Measurements from ENCODE around the gene SNX27. TPM values are rescaled to one million over a fixed set of nuclear protein-coding genes. Genes with fewer than 3 reads are reported as not detected.

SNX27 gene
- total and polyA plus RNA-seq, 2 donors (not counting 1 experiment from before 2014, with no cell fraction given): 13.5 to 45.6 TPM

GRCh38 chr1:151613282-151613780, 1.5 kb downstream of the SNX27 start:
- POLR2A ChIA-PET: no interaction called here
- Histone ChIP-seq H4K20me1 (ENCODE audit: control insufficient read depth, insufficient read depth, low read length, poor library complexity, severe bottlenecking) (no peaks in the 10 kb centered on the region), H3K27ac (ENCODE audit: low read length in 2 of 2) (no peak overlapping the region), H2AFZ (ENCODE audit: insufficient read depth, low read depth, low read length, poor library complexity, severe bottlenecking) (peak overlapping the region; percentile 95), H3K4me3 (ENCODE audit: control extremely low read depth in 1 of 5, extremely low read depth in 1 of 5, insufficient read depth in 1 of 5, low read depth in 2 of 5, low read length in 4 of 5) (peak overlapping the region in 4 of 5 experiments; percentile 52 to 94 (median 84)), H3K9me3 (ENCODE audit: control extremely low read depth in 1 of 3, control insufficient read depth in 2 of 3, insufficient read depth in 1 of 3, low read length in 2 of 3) (no peaks in the 10 kb centered on the region), H3K4me2 (replicated peaks; ENCODE audit: low read depth, low read length, poor library complexity, severe bottlenecking) (peak overlapping the region; percentile 99), H3K9ac (ENCODE audit: low read length) (no peak overlapping the region), H3K79me2 (ENCODE audit: control insufficient read depth, insufficient read depth, low read length) (peaks cover 55% of the 10 kb centered on the region), H3K4me1 (ENCODE audit: control insufficient read depth in 2 of 2, insufficient read depth in 2 of 2, low read length in 2 of 2) (peaks cover 11 to 18% of the 10 kb centered on the region in 2 donors), H3K27me3 (replicated peaks in 1 of 4; ENCODE audit: control extremely low read depth in 1 of 4, control insufficient read depth in 3 of 4, insufficient read depth in 4 of 4, low read length in 3 of 4) (peaks cover 0 to 2% (median 0%) of the 10 kb centered on the region in 4 experiments), H3K36me3 (replicated peaks in 1 of 2; ENCODE audit: control extremely low read depth in 1 of 2, control insufficient read depth in 1 of 2, extremely low read depth in 1 of 2, insufficient read depth in 2 of 2, low read length in 1 of 2) (peaks cover 5 to 8% of the 10 kb centered on the region in 2 experiments)
- Mint-ChIP-seq H3K9me3 (ENCODE audit: insufficient read depth) (no peaks in the 10 kb centered on the region), H3K27me3 (peaks cover 2% of the 10 kb centered on the region), H3K4me3 (peak overlapping the region; percentile 91), H3K27ac (peak overlapping the region; percentile 79), H3K4me1 (peaks cover 32% of the 10 kb centered on the region)
- WGBS (ENCODE audit: insufficient coverage): 88% methylated on average over 7 of the region's 9 CpGs
- TF ChIP-seq EZH2 (IDR thresholded peaks at IDR 0.05; ENCODE audit: borderline replicate concordance, insufficient read depth, low read depth, low read length, poor library complexity, severe bottlenecking): no peak
- no peak for TF ChIP-seq CTCF (IDR thresholded peaks at IDR 0.05)
- ATAC-seq (ENCODE audit: low read depth): no peak
- no peak for DNase-seq
- CTCF ChIA-PET: no interaction called here
- intact Hi-C loops (cut with micrococcal nuclease): loop anchor here (5.0 kb wide), 2 partner anchors 216 to 266 kb away; partner anchors contain the start of genes PSMB4 and RFX5

- H3K4me1 ChIP-seq (ENCODE audit: control insufficient read depth in 2 of 2, insufficient read depth in 2 of 2, low read length in 2 of 2): peaks cover 11 to 18% of the 10 kb centered on the region in 2 donors
- POLR2A ChIA-PET: no interaction called here
- H3K4me1 Mint-ChIP-seq: peaks cover 38% of the 10 kb centered on the region
Observed at GRCh38 chr1:151615711-151616504, 4.1 kb downstream of the SNX27 start.

More at GRCh38 chr1:151615711-151616504, 4.1 kb downstream of the SNX27 start:
- H3K27ac Mint-ChIP-seq: no peak overlapping the region
- ATAC-seq (ENCODE audit: low read depth): no peak
- CTCF ChIA-PET: interaction anchor here (0.7 to 1.2 kb wide), 3 partner anchors 10 to 25 kb away, joined by 3 to 4 read pairs (median 3); no protein-coding TSS in a partner anchor
- DNase-seq: no peak
- Histone ChIP-seq H3K4me3 (ENCODE audit: control extremely low read depth in 1 of 5, extremely low read depth in 1 of 5, insufficient read depth in 1 of 5, low read depth in 2 of 5, low read length in 4 of 5) (no peak overlapping the region), H4K20me1 (ENCODE audit: control insufficient read depth, insufficient read depth, low read length, poor library complexity, severe bottlenecking) (peaks cover 12% of the 10 kb centered on the region), H2AFZ (ENCODE audit: insufficient read depth, low read depth, low read length, poor library complexity, severe bottlenecking) (no peak overlapping the region), H3K9me3 (ENCODE audit: control extremely low read depth in 1 of 3, control insufficient read depth in 2 of 3, insufficient read depth in 1 of 3, low read length in 2 of 3) (no peaks in the 10 kb centered on the region), H3K27me3 (replicated peaks in 1 of 4; ENCODE audit: control extremely low read depth in 1 of 4, control insufficient read depth in 3 of 4, insufficient read depth in 4 of 4, low read length in 3 of 4) (no peaks in the 10 kb centered on the region), H3K9ac (ENCODE audit: low read length) (no peak overlapping the region), H3K27ac (ENCODE audit: low read length in 2 of 2) (no peak overlapping the region), H3K4me2 (replicated peaks; ENCODE audit: low read depth, low read length, poor library complexity, severe bottlenecking) (no peak overlapping the region), H3K79me2 (ENCODE audit: control insufficient read depth, insufficient read depth, low read length) (peaks cover 67% of the 10 kb centered on the region), H3K36me3 (replicated peaks in 1 of 2; ENCODE audit: control extremely low read depth in 1 of 2, control insufficient read depth in 1 of 2, extremely low read depth in 1 of 2, insufficient read depth in 2 of 2, low read length in 1 of 2) (peaks cover 5 to 8% of the 10 kb centered on the region in 2 experiments)
- no peaks in the 10 kb centered on the region for H3K9me3 Mint-ChIP-seq (ENCODE audit: insufficient read depth)
- H3K4me3 Mint-ChIP-seq: no peak overlapping the region
- intact Hi-C loops (cut with micrococcal nuclease): no loop called here
- 100% methylated on average over 3 of the region's 4 CpGs for WGBS (ENCODE audit: insufficient coverage)
- TF ChIP-seq CTCF (IDR thresholded peaks at IDR 0.05) (no peak), EZH2 (IDR thresholded peaks at IDR 0.05; ENCODE audit: borderline replicate concordance, insufficient read depth, low read depth, low read length, poor library complexity, severe bottlenecking) (no peak)
- no peaks in the 10 kb centered on the region for H3K27me3 Mint-ChIP-seq

Data from B cell (primary cell).